Measurements from ENCODE around the gene SCO1.

Gene SCO1

DNA sequence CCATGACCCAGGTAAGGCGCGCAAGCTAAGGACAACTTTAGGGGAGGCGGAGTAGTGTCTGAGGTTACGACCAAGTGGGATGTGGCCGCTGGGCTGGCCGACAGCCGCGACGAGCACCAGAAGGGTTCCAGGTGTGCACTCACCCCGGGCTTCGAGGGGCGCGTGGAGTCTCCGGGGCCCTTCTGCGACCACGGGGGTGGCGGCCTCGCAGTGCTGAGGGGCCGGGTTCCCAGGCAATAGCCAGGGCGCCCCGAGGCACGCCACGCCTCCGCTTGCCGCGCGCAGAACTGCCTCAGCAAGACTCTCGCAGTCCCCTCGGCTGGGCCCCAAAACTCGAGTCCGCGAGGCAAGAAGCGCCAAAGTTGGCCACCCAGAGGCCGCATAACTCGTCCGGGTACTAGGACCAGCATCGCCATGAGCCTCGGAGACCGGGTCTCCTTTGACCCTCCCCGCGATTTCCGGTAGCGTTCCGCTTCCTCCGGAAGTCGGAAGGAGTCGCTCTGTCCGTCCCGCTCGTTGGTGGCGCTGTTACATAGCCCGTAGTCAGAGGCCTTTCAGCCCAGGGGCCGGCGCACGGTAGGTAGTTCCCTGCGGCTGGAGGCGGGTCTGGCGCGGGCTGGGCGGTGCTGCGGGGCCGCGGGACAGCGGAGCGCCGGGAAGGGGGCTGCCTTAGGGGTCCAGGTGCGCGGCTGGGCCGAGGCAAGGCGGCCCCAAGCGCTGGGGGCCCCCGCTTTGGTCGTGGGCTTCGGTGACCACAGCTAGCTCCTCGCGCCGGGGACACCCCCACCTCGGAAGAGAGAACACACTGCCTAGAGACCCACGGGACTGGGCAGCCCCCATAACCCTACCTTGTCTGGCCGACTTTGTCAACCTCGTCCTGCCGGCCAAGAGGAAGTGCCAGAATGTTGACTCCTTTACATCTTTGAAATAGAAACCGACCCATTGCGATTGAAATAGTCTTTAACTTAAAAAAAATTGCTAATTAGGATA is at the start of gene SCO1, which contains the start of gene ADPRM:
SCO1 (minus strand) TSS at position 442 of the 990 bp plus-strand sequence; CDS start at position 416, 26 bp downstream.
ADPRM (plus strand) TSS at position 503 of the 990 bp plus-strand sequence. CDS start 7,333 bp downstream, outside the sequence.
- TF ChIP-seq, protein P1, sequence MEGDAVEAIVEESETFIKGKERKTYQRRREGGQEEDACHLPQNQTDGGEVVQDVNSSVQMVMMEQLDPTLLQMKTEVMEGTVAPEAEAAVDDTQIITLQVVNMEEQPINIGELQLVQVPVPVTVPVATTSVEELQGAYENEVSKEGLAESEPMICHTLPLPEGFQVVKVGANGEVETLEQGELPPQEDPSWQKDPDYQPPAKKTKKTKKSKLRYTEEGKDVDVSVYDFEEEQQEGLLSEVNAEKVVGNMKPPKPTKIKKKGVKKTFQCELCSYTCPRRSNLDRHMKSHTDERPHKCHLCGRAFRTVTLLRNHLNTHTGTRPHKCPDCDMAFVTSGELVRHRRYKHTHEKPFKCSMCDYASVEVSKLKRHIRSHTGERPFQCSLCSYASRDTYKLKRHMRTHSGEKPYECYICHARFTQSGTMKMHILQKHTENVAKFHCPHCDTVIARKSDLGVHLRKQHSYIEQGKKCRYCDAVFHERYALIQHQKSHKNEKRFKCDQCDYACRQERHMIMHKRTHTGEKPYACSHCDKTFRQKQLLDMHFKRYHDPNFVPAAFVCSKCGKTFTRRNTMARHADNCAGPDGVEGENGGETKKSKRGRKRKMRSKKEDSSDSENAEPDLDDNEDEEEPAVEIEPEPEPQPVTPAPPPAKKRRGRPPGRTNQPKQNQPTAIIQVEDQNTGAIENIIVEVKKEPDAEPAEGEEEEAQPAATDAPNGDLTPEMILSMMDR (IDR thresholded peaks at IDR 0.05; ENCODE audit: extremely low read depth, missing control alignments): peak; percentile 8
- DNase-seq (ENCODE audit: low spot score): peak; percentile 95

DNA sequence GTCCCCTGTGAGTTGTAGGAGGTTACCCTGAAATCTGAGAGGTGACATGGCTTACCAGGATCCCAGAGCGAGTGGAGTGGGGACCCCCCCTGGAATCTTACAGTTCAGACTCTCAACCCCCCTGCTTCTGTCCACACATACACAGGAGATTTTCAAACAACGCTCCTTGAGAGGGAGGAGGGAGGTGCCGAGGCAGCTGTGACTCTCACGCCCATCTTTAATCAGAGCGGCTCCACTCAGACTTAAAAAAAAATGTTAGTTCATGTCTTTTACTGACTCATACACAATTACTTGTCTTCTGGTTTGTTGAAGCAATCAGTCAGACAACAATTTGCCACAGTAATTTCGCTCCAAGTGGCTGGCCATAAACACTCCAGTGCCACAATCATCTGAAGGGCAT is 47.9 kb upstream of the SCO1 start:
- TF ChIP-seq, protein P1 (IDR thresholded peaks at IDR 0.05; ENCODE audit: extremely low read depth, missing control alignments): no peak
- no peak for DNase-seq (ENCODE audit: low spot score)

DNA sequence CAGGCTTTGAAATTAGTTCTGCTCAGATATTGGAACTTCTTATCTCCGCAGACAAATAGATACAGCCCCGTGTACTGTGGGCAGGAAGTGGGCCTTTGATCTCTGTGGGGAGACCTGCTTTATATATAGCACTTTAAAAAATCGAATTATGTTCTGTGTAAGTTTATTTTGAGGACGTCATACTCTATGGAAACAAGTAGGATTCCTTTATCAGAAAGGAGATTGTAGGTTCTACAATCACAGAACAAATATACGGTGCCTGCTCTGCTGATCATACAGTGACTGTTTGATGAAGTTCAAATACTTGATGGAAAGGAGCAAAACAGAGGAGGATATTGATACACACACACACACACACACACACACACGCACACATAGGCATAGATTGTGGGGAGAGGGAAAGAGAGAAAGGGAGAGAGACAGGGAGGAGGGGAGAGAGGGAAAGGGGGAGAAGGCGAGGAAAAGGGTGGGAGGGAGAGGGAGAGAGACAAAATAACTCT is 47.2 kb upstream of the SCO1 start:
- TF ChIP-seq, protein P1 (IDR thresholded peaks at IDR 0.05; ENCODE audit: extremely low read depth, missing control alignments): no peak
- DNase-seq (ENCODE audit: low spot score): no peak

DNA sequence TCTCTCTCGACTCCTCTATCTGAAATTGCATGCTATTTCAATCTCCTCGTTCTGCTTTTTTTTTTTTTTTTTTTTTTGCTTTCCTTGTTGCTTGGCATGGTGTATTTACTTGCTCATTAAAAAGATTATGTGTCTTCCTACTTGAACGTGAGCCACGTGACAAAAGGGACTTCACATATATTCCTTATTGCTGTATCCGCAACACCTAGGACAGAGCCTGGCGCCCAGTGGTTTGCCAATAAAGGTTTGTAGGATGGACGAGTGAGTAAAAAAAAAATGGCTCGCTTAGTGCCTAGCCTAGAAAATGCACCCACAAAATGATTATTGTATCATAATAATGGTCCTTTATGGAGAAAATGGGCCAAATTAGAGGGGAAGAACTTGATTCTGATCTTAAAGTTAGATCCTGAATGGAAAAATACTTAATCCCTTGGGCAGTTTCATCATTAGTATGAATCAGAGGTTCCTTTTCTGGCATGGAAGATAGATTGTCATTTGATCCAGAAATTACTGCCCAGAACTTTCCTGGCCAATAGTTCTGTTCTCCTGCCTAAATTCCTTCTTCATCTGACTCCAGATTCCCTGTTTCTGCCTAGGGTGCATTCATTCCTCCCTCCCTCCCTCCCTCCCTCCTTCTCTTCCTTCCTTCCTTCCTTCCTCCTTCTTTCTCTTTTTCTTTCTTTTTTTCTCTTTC is 46.1 kb upstream of the SCO1 start:
- DNase-seq (ENCODE audit: low spot score): no peak
- TF ChIP-seq, protein P1 (IDR thresholded peaks at IDR 0.05; ENCODE audit: extremely low read depth, missing control alignments): no peak

DNA sequence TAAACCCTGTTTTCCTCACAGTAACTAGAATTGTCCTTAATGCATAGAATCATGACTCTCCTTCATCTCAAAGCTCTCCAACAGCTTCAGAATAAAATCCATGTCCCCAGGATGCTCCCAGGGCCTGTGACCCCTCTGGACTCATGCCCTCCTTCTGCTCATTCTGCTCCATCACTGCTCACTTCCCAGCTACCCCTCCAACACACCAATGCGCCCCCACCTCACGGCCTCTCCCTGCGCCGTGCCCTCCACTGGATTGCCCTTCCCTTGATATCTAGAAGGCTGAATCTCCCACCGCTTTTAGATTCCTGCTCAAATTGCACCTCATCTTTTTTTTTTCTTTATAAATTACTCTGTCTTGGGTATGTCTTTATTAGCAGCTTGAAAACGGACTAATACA is 45.1 kb upstream of the SCO1 start:
- DNase-seq (ENCODE audit: low spot score): no peak
- TF ChIP-seq, protein P1 (IDR thresholded peaks at IDR 0.05; ENCODE audit: extremely low read depth, missing control alignments): no peak

DNA sequence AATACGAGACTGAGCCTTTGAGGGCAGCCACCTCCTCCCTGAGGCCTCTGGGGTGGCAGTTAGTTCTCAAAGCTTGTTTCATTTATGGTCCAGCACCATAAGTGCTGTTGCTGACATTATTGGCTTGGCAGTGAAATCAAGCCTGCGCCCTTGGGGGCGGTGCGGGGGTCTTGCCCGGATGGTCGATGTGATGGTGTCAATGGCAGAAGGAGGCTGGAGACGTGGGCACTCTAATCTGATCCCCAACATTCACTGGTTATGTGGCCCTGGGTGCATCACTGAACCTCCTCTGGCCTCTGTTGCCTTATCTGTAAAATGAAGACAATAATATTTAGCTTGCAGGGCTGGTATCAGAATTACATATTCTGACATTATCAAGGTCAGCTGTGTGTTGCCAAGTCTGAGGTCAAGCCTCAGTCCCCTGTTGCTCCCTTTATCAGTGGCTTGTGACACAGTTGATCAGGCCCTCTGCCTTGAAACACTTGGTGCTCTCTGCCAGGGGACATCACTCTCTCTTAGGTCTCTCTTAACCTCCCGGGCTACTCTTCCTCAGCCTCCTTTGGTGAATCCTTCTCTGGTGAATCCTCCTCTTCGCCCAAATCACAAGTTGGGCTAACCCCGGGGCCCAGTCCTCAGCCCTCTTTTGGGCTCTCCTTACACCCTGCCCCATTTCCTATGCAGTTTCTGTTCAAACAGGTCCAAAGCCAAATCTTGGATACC is 44.2 kb upstream of the SCO1 start:
- no peak for DNase-seq (ENCODE audit: low spot score)
- TF ChIP-seq, protein P1 (IDR thresholded peaks at IDR 0.05; ENCODE audit: extremely low read depth, missing control alignments): no peak
